SKM-1 treated with dmso at 0.1 percent for 144 hours (cell line): ENCODE results near the gene SEC11A.
"Not testable (repeated sequence)": the region's sequence is repeated elsewhere in the genome, so short reads cannot be mapped to it uniquely, and the experiment has no call there.

Experiments used
- DNase-seq: peaks from one replicate; lab custom pipeline; 2025; ENCODE audit not compliant: unreplicated experiment; lab: John Stamatoyannopoulos, UW

The SEC11A gene

GRCh38 chr15:84716036-84716732 lies at the start of gene SEC11A:
SEC11A (minus strand) TSS chr15:84716139; CDS start chr15:84716075, 64 bp downstream.
- peak; percentile 90 for DNase-seq

GRCh38 chr15:84765675-84766074 lies 49.7 kb upstream of the SEC11A start:
- DNase-seq, result no peak

GRCh38 chr15:84764989-84765388 lies 49.0 kb upstream of the SEC11A start:
- DNase-seq, result no peak

GRCh38 chr15:84764585-84764984 lies 48.6 kb upstream of the SEC11A start:
- no peak for DNase-seq

- DNase-seq, result no peak
These were observed 47.1 kb upstream of the SEC11A start for GRCh38 chr15:84762840-84763572.

GRCh38 chr15:84761607-84762131 lies 45.7 kb upstream of the SEC11A start:
- no peak for DNase-seq

- no peak for DNase-seq
These were observed 44.3 kb upstream of the SEC11A start for GRCh38 chr15:84760219-84760618.

- DNase-seq, result no peak
These were observed 43.1 kb upstream of the SEC11A start for GRCh38 chr15:84759018-84759417.

GRCh38 chr15:84755736-84756527 lies 40.0 kb upstream of the SEC11A start:
- DNase-seq, result no peak

GRCh38 chr15:84754889-84755288 lies 39.0 kb upstream of the SEC11A start:
- DNase-seq, result not testable (repeated sequence)

GRCh38 chr15:84752700-84753099 lies 36.8 kb upstream of the SEC11A start:
- DNase-seq, result no peak

- DNase-seq, result no peak
These were observed 36.3 kb upstream of the SEC11A start for GRCh38 chr15:84752195-84752594.

- not testable (repeated sequence) for DNase-seq
These were observed 35.8 kb upstream of the SEC11A start for GRCh38 chr15:84751721-84752120.

GRCh38 chr15:84750583-84751092 lies 34.7 kb upstream of the SEC11A start:
- DNase-seq, result peak; percentile 77

- peak; percentile 62 for DNase-seq
These were observed 33.4 kb upstream of the SEC11A start for GRCh38 chr15:84749111-84749991.

GRCh38 chr15:84748274-84749110 lies 32.6 kb upstream of the SEC11A start, which contains the start of gene ZNF592:
ZNF592 (plus strand) TSS chr15:84748592; CDS start chr15:84782676, 34,084 bp downstream.
- DNase-seq, result peak; percentile 62

GRCh38 chr15:84747416-84748273 lies 31.7 kb upstream of the SEC11A start:
- DNase-seq, result peak; percentile 45

- DNase-seq, result no peak
These were observed 25.2 kb upstream of the SEC11A start for GRCh38 chr15:84741121-84741520.
